Dermis microvascular lymphatic vessel endothelial cell (primary cell): Measurements from ENCODE around the gene REELD1. TPM values are rescaled to one million over a fixed set of nuclear protein-coding genes. Genes with fewer than 3 reads are reported as not detected.

Source experiments
- DNase-seq, 2 donors: peaks; one replicate each; pipeline versions ENCODE4 v3.0.0 to v3.0.0-alpha.2; 2010; ENCODE audit warnings: low read depth in 2 of 2
- total RNA-seq: library from RNA; depleted of rRNA; stranded (reverse); fragments of >200 nt; gene quantifications from 2 replicates; pipeline ENCODE4 v1.2.1, GENCODE V29; 2014

REELD1 gene
- total RNA-seq, 1 donor from 2014 or later, result not detected

DNA sequence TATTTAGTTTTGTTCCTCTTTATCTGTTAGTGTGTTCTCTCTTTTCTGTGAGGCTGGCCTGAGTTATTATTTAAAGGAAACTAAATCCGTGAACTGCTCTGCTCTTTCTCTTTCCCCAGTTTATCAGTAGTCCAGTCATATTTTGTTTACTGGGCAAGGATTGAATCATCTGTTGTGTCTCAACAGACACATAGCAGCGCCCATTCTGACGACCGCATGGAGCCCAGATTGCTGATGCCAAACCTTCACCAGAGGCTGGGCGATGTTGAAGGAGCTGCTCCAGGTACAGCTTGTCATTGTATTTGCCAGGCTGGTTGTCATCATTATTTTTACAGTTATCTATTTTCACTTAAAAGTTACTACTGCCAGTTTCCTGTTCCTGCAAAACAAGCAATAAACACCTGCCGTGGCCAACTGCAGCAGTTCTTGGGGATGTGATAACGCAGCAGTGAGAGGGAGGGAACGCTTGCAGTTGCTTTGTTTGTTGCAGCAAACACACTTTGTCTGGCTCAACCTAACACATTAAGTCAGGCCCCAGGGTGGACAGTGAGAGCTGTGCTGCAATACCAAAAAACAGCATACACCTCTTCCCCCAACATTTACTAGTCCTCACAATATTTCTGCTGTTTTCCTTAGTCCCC is 10.1 kb downstream of the REELD1 start:
- DNase-seq, result no peak

DNA sequence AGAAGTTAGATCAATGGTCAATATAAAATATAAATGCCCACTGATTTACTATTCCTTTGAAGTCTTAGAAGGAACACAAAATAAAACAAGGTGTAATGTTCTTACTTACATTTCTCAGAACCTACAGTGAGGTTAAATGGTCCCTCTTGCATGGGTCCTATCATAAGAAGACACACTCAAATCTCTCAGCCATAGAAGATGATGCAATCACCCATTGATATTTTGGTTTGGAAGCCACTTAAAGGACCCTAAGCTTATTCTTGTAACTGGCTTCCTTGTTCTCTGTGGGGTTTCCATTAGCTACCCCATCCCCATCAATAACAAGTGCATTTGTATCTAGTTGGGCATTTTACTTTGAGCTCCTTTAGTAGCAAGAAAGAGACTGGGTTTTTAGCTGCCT is 15.1 kb downstream of the REELD1 start:
- no peak for DNase-seq

DNA sequence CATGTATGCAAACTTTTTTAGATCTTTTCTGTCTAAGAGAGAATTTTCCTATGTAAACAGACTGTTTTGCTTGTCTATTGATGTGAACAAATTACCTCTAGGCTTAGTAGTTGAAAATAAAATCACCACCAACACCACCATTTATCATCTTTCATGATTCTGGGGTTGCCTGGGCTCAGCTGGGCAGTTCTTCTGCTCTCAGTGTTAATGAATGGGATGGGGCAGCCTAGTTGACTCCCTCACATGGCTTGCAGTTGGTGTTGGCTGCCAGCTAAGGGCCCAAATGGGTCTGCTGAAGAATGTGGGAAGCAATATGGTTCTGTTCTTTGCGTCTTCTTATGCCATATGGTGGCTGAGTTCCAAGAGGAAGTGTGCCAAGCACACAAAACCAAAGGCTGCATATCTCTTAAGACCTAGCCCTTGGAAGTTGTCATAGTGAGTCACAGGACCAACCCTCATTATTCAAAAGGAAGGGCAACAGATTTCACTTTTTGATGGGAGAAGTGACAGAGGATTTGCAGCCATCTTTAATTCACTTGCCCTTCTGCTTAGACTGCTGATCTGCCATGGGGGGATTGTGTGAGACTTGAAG is 17.9 kb downstream of the REELD1 start:
- no peak for DNase-seq

DNA sequence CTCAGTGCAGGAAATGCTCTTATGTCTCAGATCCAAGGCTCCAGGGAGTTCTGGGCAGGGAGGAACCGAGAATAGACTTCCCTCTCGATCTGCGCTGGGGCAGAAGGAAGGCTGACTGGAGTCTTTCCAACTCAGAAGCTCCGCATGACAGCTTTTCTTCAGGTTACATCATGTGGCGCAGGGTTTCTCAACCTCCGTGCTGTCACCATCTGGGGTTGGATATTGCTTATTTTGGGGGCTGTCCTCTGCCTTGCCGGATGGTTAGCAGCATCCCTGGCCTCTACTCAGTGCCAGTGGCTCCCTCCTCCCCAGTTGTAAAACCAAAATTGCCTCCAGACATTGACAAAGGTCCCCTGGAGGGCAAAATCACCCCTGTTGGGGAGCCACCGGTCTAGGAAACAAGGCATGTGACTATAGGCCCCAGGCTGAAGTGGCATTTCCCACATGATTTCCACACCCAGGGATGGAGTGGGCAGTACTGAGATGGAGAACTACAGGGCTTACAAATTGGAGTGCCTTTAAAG is 21.4 kb downstream of the REELD1 start:
- DNase-seq, result no peak

DNA sequence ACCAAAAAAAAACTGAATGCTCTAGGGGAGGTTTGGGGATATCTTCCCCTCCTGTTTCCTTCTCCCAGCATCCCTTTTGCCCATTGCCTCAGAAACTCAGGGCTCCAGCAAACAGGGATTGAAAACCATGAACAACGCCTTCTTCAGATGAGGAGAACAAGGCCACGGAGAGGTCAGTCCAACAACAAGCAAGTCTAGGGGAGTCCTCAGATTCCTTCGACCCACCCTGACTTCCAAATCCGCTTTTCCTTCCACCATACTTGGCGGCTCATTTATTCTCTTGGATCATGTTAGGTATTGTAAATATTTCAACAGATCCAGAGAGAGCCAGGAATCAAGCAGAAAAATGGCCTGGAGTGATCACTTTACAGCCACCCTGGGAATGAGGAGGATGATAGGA is 21.9 kb downstream of the REELD1 start:
- DNase-seq, result no peak

DNA sequence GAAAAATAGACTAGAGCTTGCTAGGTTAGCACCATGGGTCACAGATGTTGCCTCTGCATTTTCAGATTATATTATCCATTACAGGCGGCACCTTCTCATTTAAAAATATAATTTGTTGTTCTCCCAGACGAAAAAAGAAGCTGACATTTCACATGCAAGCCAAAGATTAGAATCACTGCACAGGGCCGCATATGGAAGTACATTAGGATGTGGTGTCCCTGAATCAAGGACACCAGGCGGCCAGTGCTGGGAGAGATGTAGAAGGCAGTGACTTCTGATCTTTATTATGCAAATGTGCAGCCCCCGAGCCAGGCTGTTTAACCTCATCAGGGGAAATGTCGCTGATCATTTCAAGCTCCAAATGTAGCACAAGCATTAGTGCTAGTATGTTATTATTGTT is 22.8 kb downstream of the REELD1 start:
- no peak for DNase-seq

DNA sequence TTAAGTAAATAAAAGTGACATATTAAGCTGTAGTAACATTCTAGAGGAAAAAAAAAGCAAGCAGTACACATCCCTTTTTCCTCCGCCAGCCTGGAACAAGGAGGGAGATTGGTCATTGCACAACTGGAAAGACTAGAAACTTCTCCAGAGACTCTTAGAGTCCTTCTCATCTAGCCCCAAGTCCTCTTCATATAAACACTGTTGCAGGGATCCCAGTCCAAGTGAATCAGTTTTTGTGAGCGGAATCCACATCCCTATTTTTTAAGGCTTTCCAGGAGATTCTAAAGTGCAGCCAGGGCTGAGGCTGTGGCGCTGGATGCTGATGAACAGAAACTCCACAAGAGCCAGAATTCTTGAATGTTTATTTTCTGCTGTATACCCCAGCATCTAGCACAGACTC is 23.8 kb downstream of the REELD1 start:
- no peak for DNase-seq

DNA sequence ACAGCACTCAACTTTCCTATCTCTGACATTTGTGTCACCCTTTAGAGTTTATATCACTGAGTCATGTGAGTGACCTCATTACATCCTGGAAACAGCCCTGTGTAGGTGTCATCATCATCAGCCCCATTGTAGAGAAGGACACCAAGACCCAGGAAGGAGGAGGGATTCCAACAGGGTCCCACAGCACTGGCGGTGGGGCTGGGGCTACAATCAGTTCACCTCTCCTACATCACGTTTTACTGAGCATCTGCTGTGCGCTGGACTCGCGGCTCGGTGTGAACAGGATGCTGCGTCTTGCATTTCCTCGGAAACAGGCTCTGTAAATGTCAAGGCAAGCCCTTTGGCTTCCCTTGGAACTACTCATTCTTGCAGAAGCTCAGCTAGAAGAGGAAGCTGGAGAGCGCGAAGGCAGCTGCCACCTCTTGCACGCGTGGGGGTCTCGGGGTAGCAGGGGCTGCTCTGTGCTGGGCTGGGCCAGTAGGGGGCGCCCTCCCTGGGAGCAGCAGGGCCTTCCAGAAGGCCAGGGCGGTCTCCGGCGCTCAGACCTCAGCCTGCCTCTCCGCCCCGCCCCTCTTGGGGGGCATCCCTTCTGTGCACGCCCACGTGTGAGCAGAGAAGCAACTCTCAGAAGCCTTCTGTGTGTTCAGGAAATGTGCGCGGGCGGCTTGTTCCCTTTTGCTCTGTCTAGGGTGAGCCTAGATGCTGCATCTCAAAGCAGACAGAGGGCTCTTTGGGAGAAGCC is 29.0 kb downstream of the REELD1 start:
- peak; percentile 42 to 66 for DNase-seq

DNA sequence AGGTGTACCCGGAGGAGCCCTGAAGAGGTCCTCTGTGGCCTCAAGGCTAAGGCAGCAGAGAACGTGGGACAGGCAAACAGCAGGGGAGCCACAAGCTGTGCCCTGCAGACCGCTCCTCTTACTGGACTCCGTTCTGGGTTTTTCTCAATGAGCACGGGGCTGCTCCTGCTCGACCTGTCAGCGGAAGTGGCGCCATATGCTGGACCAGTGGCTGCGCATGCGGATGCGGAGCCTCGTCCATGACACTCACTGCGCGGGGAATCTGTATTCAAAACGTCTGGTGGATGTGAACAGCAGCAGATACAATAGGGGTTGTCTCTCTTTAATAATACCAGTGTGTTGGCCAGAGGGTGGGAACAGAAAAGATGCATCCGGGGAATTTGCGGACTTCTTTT is 29.5 kb downstream of the REELD1 start:
- DNase-seq, result no peak

DNA sequence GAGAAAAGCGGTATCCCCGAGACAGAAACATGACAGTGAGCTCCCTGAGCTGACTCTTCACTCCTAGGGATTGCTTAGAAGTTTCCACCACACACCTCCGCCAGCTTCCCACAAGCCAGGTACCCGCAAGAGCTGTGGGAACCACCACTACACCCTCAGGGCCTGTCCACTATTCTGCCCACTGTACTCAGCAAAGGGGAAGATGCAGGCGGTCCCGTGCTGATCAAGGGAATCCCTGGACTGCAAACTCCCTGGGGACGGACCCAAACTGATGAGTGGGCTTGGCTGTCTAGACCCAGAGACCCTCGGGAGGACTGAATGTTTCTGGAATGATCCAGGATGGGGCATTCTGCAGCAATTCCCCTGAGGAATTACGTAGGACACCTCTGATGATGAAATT is 30.2 kb downstream of the REELD1 start:
- DNase-seq, result no peak

DNA sequence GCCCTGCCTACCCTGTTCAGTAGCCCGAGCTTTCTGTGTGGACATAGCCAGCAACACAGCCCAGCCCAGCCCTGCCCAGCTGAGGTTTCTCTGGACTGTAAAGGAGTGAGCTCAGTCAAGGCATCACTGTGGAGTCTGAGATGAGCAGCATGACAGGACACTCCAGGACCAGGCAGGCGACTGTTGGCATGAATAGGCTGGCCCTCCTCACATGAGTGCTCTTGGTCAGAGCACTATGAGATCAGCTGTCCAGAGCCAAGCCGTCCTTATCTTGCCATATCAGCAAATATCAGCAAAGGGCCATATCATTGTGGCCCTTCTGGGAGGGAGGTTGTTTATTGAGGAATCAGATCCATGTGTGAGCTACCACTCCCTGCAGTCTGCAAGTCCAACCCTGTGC is 30.9 kb downstream of the REELD1 start:
- no peak for DNase-seq

DNA sequence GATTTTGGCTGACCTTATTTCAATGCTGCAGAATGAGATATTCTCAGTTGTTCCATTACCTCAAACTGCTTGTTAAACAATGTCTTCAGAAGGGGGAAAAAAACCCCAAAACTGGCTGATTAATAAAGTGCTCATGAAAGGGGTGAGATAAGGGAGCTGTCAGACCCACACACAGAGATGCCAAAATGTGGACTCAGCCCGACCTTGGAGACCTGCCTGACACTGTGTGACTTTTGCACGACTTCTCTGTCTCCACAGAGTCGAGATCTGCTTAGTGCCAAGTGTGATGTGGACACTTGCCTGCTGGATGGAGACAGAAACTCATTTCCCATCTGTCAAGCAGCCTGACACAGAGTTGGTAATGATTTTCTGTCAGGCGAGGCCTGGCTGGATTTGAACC is 31.5 kb downstream of the REELD1 start:
- no peak for DNase-seq

DNA sequence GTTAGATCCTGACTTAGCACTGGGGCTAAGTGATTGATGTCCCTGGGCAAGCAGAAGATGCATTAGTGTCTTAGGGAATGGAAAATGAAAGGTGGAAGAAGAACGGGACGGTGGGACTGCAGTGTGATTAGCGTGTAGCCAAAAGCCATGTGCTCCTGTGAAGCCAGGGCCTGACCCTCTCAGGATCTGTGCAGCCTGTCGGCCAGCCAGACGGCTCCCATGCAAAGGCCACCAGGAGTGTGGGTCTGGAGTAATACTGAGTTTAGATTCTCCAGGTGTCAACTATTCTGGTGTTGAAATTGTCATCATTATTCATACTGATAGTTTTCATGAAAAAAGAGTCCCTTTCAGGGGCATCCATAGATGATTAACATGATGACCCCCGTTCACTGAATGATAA is 32.0 kb downstream of the REELD1 start:
- no peak for DNase-seq

DNA sequence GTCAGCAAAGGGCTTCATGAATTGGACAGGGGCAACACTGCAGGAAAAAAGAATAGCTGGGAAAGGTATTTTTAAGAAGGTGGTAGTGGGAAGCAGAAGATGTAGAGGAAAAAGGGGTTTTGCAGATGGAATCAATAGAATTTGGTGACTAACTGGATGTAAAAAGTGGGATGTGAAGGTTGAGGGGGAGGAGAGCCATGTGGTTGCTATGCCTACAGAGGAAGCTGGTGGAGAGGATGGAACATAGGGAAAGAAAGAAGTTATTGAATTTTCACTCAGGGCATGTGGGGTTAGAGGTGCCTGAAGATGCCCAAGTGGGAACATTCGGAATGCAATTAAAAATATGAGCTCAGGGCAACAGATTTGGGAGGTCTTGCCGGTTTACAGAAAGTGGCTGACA is 33.0 kb downstream of the REELD1 start:
- DNase-seq, result no peak

DNA sequence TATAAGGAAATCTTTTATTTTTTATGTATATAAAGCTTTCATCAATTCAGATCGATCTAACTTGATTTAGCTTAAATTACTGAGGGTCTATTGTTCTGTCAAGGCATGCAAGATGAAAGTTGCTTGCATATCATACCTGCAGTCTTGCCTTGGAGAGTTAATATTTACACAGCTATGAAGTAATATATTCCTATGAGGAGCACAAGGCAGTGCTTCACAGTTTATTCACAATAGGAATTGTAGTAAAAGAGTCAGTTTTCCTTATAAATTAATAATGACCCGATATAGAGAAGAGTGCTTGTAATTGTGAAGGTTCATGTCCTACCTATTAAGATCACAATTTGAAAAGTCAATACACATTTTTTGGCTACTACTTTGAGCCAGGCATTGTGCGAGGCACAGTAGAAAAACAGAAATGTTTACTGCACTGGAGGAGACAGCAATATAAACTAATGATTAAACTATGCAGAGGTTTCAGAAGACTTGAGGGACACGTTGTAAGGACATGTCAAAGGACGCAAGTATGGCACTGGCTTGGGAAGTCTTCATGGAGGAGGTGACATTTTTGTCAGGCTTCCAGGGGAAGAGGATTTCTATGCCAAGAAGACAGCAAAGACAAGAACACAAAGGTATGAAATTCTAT is 38.8 kb downstream of the REELD1 start:
- no peak for DNase-seq

DNA sequence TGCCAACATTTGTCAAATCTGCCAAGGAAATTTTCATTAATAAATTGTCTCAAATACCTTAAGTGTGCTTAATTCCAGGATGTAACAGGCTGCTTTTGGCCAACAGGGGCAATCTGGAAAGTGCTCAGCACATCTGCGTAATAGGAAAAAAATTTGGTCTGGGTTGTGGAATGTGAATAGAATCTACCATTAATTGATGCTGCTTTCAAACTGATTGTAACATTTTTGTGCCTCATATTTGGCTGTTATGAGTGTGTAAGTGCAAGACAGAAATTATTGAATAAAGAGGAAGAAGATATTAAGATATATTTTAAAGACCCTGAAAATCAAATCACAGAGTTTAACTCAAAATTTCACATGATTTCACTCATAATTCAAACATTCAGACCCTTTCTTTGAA is 41.1 kb downstream of the REELD1 start:
- DNase-seq, result no peak

DNA sequence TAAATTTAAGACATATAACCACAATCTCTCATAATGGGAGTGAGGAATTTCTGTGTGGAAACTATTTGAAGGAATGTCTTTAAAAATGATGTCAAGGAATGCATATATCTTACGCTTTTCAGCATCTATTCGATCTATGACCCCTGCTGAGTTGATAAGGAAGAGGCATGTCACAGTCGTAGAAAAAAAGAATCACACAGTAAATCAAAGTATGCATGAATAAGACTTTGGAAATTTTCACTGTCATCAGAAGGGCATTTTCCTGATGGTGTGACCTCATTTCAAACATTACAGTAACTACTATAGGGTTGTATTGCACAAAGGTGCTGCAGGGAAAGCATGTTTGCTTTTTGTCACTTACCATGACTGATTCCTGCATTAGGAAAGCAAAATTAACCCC is 41.5 kb downstream of the REELD1 start:
- DNase-seq, result peak in 1 of 2 donors; percentile 20

DNA sequence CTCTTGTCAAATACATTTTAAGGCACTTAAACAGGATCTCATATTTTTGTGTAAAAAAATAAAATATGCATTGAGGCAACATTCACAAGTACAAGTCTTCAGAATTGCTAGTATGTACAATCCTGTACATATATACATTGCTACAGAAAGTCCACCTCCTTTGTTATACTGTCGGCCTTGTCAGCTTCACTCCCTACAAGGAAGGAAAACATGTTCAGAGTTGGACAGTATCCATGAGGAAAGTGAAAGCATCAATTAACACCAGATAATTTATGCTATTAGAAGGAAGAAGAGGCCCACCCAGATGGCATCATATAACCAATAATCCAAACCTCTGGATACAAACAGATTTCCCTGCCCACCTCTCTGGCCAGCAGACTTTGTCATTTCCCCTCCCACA is 42.0 kb downstream of the REELD1 start:
- DNase-seq, result no peak

DNA sequence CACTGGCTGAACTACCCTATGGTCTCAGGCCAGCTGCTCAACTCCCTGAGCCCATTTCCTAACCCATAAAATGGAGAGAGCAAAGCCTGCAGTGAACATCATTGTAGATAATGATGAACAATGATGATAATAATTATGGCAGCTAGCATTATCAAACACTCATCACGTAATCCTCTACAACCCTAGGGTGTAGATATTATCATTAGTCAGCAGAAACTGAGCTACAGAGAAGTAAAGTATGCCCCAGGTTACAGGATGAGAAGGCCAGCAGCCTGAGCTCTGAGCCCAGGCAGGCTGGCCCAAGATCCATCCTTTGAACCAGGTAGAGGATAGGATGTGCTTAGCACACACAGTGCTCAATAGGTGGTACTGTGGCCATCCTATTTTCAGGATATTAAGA is 43.2 kb downstream of the REELD1 start:
- DNase-seq, result no peak

DNA sequence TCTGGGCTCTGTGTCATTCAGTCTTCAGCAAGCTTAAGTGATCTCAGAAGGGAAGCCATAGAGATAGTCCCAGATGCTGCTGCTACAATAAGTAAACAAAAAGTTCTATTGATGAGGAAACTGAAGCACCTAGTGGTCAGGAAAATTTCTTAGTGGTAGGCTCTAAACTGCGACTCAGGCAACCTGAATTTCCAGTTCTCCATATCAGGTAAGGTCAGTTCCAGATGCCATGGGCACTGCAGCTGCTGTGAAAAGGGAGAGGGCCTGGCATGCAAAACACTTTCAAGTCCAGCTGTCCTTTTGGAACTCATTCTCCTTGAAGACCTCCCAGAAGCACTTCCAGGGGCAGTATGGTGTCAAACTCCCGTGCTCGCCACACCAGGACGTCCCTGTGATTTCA is 46.2 kb downstream of the REELD1 start:
- DNase-seq, result no peak

DNA sequence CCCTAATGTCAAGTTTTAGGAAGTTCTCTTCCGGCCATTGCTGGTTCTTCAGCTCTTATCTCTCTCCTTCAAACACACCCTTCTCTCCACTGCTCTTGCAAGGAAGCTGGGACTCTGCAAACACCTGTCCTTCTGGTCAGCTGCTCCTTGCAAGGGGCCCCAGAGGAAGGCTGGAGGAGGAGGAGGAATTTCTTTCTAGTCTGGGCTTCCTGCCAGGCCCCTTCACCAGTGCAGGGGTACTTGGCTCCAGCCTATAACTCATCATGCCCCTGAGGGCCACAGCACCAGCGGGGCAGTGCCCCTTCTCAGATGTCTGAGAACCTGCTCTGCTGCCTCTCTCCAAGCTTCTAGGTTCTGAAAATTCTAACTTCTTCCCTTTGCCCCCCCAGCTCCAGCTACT is 46.7 kb downstream of the REELD1 start:
- DNase-seq, result no peak

DNA sequence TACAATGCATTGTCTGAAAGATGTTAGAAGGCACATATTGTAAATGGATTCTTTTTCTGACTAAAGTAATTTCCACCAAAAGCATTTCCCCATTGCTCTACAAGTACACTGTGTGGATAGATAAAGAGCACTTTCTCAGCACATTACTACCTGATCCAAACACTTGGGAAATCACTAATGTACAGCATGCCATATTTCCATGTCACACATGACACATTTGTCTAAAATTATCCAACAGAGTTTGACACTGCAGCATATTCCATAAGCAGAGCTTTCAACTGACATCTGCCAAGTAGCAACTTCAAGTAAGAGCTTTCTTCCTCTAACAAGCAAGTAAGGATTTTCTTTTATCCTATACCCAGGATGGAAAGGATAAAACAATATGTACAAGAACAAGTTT is 49.5 kb downstream of the REELD1 start:
- no peak for DNase-seq
